Measurements from ENCODE around the gene CXCL17. TPM values are rescaled to one million over a fixed set of nuclear protein-coding genes. Genes with fewer than 3 reads are reported as not detected.

The CXCL17 gene
- total RNA-seq, 1 donor from 2014 or later, result not detected

DNA sequence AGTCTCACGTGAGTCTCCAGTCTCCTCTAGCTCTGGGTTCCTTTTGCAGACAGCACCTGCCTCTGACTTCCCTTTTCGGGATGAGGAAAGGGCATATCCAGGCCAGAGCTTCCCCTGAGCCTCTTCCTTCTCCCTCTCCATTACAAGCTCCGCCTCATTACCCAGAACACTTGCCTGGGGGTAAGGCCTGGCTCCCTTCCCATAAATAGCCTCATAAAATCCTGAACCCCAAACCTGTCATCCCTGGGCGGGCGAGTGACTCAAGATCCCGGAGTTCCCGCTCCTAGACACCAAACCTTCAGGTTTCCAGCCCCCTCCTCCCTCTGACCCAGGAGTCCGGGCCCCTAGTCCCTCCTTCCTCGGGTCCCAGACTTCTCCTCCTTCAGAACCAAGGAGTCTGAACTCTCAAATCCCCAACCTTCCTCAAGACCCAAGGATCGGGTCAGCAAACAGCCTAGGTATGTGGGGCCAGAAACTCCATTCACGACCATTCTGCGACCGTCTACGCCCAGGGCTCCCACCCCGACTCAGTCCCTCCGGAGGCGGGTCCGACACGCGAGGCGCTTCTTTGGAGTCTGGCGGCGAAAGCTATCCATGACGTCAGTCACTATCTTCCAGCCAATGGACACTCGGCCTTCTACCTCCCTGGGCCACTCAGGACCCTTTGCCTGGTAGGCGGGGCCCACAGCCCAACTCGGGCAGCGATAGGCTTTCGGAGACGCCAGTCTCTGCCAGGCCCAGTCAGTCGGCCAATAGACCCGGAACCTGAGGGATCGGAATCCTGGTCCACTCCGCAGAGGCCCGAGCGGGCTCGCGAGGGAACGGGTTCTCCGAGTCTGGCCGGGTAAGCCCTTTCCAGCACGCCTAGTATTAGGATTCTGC lies 46.1 kb downstream of the CXCL17 start:
- Histone ChIP-seq H3K9me3 (ENCODE audit: insufficient read depth, low read depth, low read length) (no peaks in the 10 kb centered on the region), H3K27me3 (ENCODE audit: insufficient read depth, low read length) (no peaks in the 10 kb centered on the region), H3K27ac (ENCODE audit: low read depth, low read length) (peak overlapping the region; percentile 75), H3K9ac (ENCODE audit: low read length) (peak overlapping the region; percentile 84), H3K79me2 (ENCODE audit: insufficient read depth, low read length) (peaks cover 3% of the 10 kb centered on the region), H3K36me3 (ENCODE audit: insufficient read depth, low read length) (no peaks in the 10 kb centered on the region), H2AFZ (ENCODE audit: low read depth, low read length) (peak overlapping the region; percentile 93), H3K4me2 (ENCODE audit: low read length) (peak overlapping the region; percentile 91), H4K20me1 (ENCODE audit: insufficient read depth, low read length) (peaks cover 8% of the 10 kb centered on the region), H3K4me3 (ENCODE audit: insufficient read depth, low read depth, low read length) (peak overlapping the region; percentile 71), H3K4me1 (ENCODE audit: insufficient read depth, low read length) (peaks cover 11% of the 10 kb centered on the region)
- DNase-seq (ENCODE audit: low read depth), result peak; percentile 98
- Mint-ChIP-seq H3K4me3 (ENCODE audit: unreplicated experiment) (peak overlapping the region; percentile 92), H3K27ac (ENCODE audit: unreplicated experiment) (peak overlapping the region; percentile 59), H3K9me3 (ENCODE audit: unreplicated experiment) (no peaks in the 10 kb centered on the region), H3K36me3 (ENCODE audit: low read depth, unreplicated experiment) (peaks cover 1% of the 10 kb centered on the region), H3K4me1 (ENCODE audit: low read depth, unreplicated experiment) (peaks cover 10% of the 10 kb centered on the region), H3K27me3 (ENCODE audit: low read depth, unreplicated experiment) (peaks cover 7% of the 10 kb centered on the region)
- peak; percentile 94 for FAIRE-seq
- TF ChIP-seq EZH2 (IDR thresholded peaks at IDR 0.05; ENCODE audit: insufficient read depth, low read length), result no peak
- TF ChIP-seq, protein P1, sequence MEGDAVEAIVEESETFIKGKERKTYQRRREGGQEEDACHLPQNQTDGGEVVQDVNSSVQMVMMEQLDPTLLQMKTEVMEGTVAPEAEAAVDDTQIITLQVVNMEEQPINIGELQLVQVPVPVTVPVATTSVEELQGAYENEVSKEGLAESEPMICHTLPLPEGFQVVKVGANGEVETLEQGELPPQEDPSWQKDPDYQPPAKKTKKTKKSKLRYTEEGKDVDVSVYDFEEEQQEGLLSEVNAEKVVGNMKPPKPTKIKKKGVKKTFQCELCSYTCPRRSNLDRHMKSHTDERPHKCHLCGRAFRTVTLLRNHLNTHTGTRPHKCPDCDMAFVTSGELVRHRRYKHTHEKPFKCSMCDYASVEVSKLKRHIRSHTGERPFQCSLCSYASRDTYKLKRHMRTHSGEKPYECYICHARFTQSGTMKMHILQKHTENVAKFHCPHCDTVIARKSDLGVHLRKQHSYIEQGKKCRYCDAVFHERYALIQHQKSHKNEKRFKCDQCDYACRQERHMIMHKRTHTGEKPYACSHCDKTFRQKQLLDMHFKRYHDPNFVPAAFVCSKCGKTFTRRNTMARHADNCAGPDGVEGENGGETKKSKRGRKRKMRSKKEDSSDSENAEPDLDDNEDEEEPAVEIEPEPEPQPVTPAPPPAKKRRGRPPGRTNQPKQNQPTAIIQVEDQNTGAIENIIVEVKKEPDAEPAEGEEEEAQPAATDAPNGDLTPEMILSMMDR (IDR thresholded peaks at IDR 0.05; ENCODE audit: insufficient read depth, low read depth, low read length), result no peak

DNA sequence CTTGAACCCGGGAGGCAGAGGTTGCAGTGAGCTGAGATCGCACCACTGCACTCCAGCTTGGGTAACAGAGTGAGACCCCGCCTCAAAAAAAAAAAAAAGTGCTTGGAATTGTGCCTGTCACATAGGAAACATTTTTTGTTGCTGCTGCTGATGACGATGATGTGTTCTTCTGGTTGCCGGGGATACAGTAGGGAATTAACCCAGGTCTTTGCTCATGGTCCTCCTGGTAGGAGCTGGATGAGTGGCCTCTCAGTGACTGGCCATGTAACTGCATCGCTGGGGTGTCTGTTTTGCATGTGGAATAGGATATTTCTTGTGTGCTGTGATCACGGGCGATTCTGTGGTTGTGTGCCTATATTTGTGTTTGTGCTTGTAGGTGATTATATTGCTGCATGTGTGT lies 48.0 kb downstream of the CXCL17 start:
- no peak for DNase-seq (ENCODE audit: low read depth)
- Histone ChIP-seq H3K36me3 (ENCODE audit: insufficient read depth, low read length) (no peaks in the 10 kb centered on the region), H3K9ac (ENCODE audit: low read length) (no peak overlapping the region), H4K20me1 (ENCODE audit: insufficient read depth, low read length) (no peaks in the 10 kb centered on the region), H3K79me2 (ENCODE audit: insufficient read depth, low read length) (peaks cover 3% of the 10 kb centered on the region), H2AFZ (ENCODE audit: low read depth, low read length) (no peak overlapping the region), H3K4me3 (ENCODE audit: insufficient read depth, low read depth, low read length) (no peak overlapping the region), H3K27me3 (ENCODE audit: insufficient read depth, low read length) (peaks cover 8% of the 10 kb centered on the region), H3K27ac (ENCODE audit: low read depth, low read length) (no peak overlapping the region), H3K4me1 (ENCODE audit: insufficient read depth, low read length) (peaks cover 11% of the 10 kb centered on the region), H3K4me2 (ENCODE audit: low read length) (no peak overlapping the region), H3K9me3 (ENCODE audit: insufficient read depth, low read depth, low read length) (no peaks in the 10 kb centered on the region)
- Mint-ChIP-seq H3K27me3 (ENCODE audit: low read depth, unreplicated experiment) (peaks cover 19% of the 10 kb centered on the region), H3K36me3 (ENCODE audit: low read depth, unreplicated experiment) (no peaks in the 10 kb centered on the region), H3K4me1 (ENCODE audit: low read depth, unreplicated experiment) (peaks cover 10% of the 10 kb centered on the region), H3K4me3 (ENCODE audit: unreplicated experiment) (no peak overlapping the region), H3K9me3 (ENCODE audit: unreplicated experiment) (no peaks in the 10 kb centered on the region), H3K27ac (ENCODE audit: unreplicated experiment) (no peak overlapping the region)
- FAIRE-seq, result no peak
- no peak for TF ChIP-seq EZH2 (IDR thresholded peaks at IDR 0.05; ENCODE audit: insufficient read depth, low read length)
- TF ChIP-seq, protein P1 (IDR thresholded peaks at IDR 0.05; ENCODE audit: insufficient read depth, low read depth, low read length), result no peak

DNA sequence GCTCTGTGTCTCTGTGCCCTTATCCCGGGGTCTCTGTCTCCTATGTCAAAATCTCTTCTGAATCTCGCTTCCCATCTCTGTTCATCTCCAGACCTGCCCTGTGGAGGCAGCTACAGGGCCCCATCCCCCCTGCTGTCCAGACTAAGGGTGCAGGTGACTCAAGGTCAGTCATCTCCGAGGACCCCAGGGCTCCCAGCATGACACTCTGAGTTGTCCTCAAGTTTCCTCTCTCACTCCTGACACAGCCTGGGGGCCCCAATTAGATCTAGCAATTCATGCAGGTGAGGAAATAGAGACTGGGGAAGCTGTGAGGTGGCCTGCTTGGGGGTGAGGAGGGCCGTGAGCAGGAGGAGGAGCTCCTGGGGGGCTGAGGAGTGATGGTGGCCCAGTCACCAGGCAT lies 50.6 kb downstream of the CXCL17 start:
- DNase-seq (ENCODE audit: low read depth) (no peak), FAIRE-seq (no peak)
- H3K9ac ChIP-seq (ENCODE audit: low read length), result no peak overlapping the region
- peaks cover 12% of the 10 kb centered on the region for H3K27me3 ChIP-seq (ENCODE audit: insufficient read depth, low read length)
- H3K27ac Mint-ChIP-seq (ENCODE audit: unreplicated experiment), result no peak overlapping the region
- H3K9me3 ChIP-seq (ENCODE audit: insufficient read depth, low read depth, low read length), result no peaks in the 10 kb centered on the region
- no peak overlapping the region for H3K4me3 Mint-ChIP-seq (ENCODE audit: unreplicated experiment)
- no peak overlapping the region for H3K4me2 ChIP-seq (ENCODE audit: low read length)
- peaks cover 4% of the 10 kb centered on the region for H3K4me1 ChIP-seq (ENCODE audit: insufficient read depth, low read length)
- H3K9me3 Mint-ChIP-seq (ENCODE audit: unreplicated experiment), result peaks cover 2% of the 10 kb centered on the region
- no peak overlapping the region for H3K27ac ChIP-seq (ENCODE audit: low read depth, low read length)
- H3K36me3 ChIP-seq (ENCODE audit: insufficient read depth, low read length), result no peaks in the 10 kb centered on the region
- H3K27me3 Mint-ChIP-seq (ENCODE audit: low read depth, unreplicated experiment), result peaks cover 21% of the 10 kb centered on the region
- H3K4me1 Mint-ChIP-seq (ENCODE audit: low read depth, unreplicated experiment), result peaks cover 2% of the 10 kb centered on the region
- no peak overlapping the region for H2AFZ ChIP-seq (ENCODE audit: low read depth, low read length)
- H3K4me3 ChIP-seq (ENCODE audit: insufficient read depth, low read depth, low read length), result no peak overlapping the region
- TF ChIP-seq, protein P1 (IDR thresholded peaks at IDR 0.05; ENCODE audit: insufficient read depth, low read depth, low read length), result no peak
- no peak for TF ChIP-seq EZH2 (IDR thresholded peaks at IDR 0.05; ENCODE audit: insufficient read depth, low read length)
- H3K36me3 Mint-ChIP-seq (ENCODE audit: low read depth, unreplicated experiment), result no peaks in the 10 kb centered on the region
- H4K20me1 ChIP-seq (ENCODE audit: insufficient read depth, low read length), result no peaks in the 10 kb centered on the region
- no peaks in the 10 kb centered on the region for H3K79me2 ChIP-seq (ENCODE audit: insufficient read depth, low read length)
